Forelimb muscle (tissue), 1 donor: ENCODE data around the gene KDM5D. TPM values are rescaled to one million over a fixed set of nuclear protein-coding genes. Genes with fewer than 3 reads are reported as not detected.

ENCODE experiments used
- DNase-seq: peaks from one replicate; pipeline ENCODE4 v3.0.0-alpha.2; 2013; ENCODE audit warnings: low read depth
- polyA plus RNA-seq: library from polyadenylated mRNA; unstranded; fragments of 120-200 nt; gene quantifications from one replicate; pipeline ENCODE4 v1.2.1, GENCODE V29; 2013; ENCODE audit not compliant: insufficient read length

The KDM5D gene
- 0.13 TPM for polyA plus RNA-seq

GRCh38 chrY:19744381-19745378, at the start of gene KDM5D:
TSS of gene KDM5D (minus strand) at chrY:19744726. CDS start at chrY:19744534, 192 bp downstream.
- no peak for DNase-seq

GRCh38 chrY:19768375-19768774, 23.8 kb upstream of the KDM5D start:
- no peak for DNase-seq

GRCh38 chrY:19743331-19743730, 1.2 kb downstream of the KDM5D start:
- DNase-seq, result no peak

- DNase-seq, result no peak
Observed at GRCh38 chrY:19742153-19742552, 2.4 kb downstream of the KDM5D start.

GRCh38 chrY:19734425-19734824, 10.1 kb downstream of the KDM5D start:
- DNase-seq, result no peak

GRCh38 chrY:19717950-19718349, 26.6 kb downstream of the KDM5D start:
- no peak for DNase-seq

GRCh38 chrY:19717146-19717545, 27.4 kb downstream of the KDM5D start:
- DNase-seq, result no peak

- no peak for DNase-seq
Observed at GRCh38 chrY:19715226-19715625, 29.3 kb downstream of the KDM5D start.

- DNase-seq, result no peak
Observed at GRCh38 chrY:19713430-19713829, 31.1 kb downstream of the KDM5D start.

GRCh38 chrY:19706273-19706672, 38.3 kb downstream of the KDM5D start:
- no peak for DNase-seq

- no peak for DNase-seq
Observed at GRCh38 chrY:19698495-19698894, 46.0 kb downstream of the KDM5D start.

GRCh38 chrY:19680821-19681220, 63.7 kb downstream of the KDM5D start:
- DNase-seq, result no peak
